Vagina (tissue), 2 donors: ENCODE results near the gene ZCCHC4. TPM values are rescaled to one million over a fixed set of nuclear protein-coding genes. Genes with fewer than 3 reads are reported as not detected.

ENCODE experiments used
- DNase-seq, 2 donors: peaks; one replicate each; pipeline ENCODE4 v3.0.0-alpha.2; 2017; ENCODE audit errors: extremely low spot score in 2 of 2
- H3K27ac ChIP-seq: fragments of 200-600 bp; sonication (generic); one replicate; pipeline ENCODE4 v1.5.1; 2019
- H3K27me3 ChIP-seq: fragments of 200-600 bp; sonication (generic); one replicate; pipeline ENCODE4 v1.5.1; 2019
- H3K36me3 ChIP-seq, 2 donors: fragments of 200-600 bp; sonication (generic); one replicate each; pipeline ENCODE4 v1.5.1; 2017 to 2019
- H3K4me1 ChIP-seq: fragments of 200-600 bp; sonication (generic); one replicate; pipeline ENCODE4 v1.5.1; 2019
- H3K4me3 ChIP-seq, 2 donors: fragments of 200-600 bp; sonication (generic); 1 replicate in 1 of 2; 2 replicates in 1 of 2; pipeline ENCODE4 v1.5.1; 2016 to 2019
- H3K9me3 ChIP-seq: fragments of 200-600 bp; sonication (generic); one replicate; pipeline ENCODE4 v1.5.1; 2019
- POLR2A ChIP-seq, 2 donors: fragments of 450-650 bp; IDR thresholded peaks; one replicate each; pipeline ENCODE4 v1.6.1; 2017; ENCODE audit warnings: antibody characterized with exemption in 2 of 2, mild to moderate bottlenecking in 2 of 2, moderate library complexity in 2 of 2
- POLR2AphosphoS5 ChIP-seq, 2 donors: sonication (generic); formaldehyde crosslinking; IDR thresholded peaks; one replicate each; pipeline ENCODE4 v1.9.0; 2017; ENCODE audit warnings: antibody characterized with exemption in 2 of 2, mild to moderate bottlenecking in 2 of 2, low read depth in 1 of 2; ENCODE audit not compliant: insufficient read depth in 1 of 2
- intact Hi-C: fragments of 100-400 bp; cut with DNase I; formaldehyde crosslinking; loops from one replicate; pipeline ENCODE4 v1.15.1; 2023
- total RNA-seq: library from RNA; depleted of rRNA; stranded (reverse); fragments of >200 nt; gene quantifications from one replicate; pipeline ENCODE4 v1.2.3, GENCODE V29; 2016
- TF ChIP-seq, protein P1 (sequence below), 3 experiments: fragments of 450-650 bp in 2 of 3; fragments of 200-600 bp in 1 of 3; sonication (generic) in 1 of 3; IDR thresholded peaks; one replicate each; pipeline ENCODE4 v1.5.1; 2017 to 2019; ENCODE audit warnings: antibody characterized with exemption in 3 of 3, mild to moderate bottlenecking in 2 of 3, moderate library complexity in 2 of 3

Gene ZCCHC4
- total RNA-seq, 1 donor from 2014 or later, result 14.2 TPM

DNA sequence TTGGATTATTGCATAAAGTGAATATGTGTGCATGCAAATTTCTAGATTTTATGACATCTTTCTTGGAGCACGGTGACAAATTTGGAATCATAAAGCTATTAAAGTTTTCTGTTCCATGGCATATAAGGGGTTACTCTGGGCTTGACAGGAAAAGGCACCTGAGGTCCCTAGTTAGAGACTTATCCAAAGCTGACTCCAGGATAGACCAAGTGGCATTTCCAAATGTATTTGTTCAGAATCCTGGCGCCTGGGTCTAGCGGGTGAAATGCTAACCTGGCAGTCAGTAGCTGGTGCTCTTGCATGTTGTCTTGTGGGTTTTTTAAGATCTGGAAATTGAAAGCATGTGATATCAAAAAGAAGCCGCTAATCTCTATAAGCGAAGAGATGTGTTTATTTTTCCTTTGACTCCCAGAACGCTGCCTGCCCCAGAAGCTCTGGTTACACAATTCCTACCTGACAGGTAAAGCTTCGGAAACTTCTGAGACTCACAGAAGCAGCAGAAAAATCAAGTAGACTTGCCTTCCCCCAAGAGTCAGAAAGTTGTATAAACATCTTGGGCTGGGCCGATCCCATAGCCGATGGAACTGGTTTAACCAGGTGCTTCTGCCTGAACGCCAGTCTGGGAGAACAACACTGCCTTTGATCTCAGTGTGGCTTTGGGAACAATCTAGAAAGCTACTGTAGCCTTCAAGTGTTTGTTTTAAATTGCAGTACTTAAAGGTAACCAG lies 12.9 kb upstream of the ZCCHC4 start:
- no peaks in the 10 kb centered on the region for H3K4me1 ChIP-seq
- H3K36me3 ChIP-seq, result no peaks in the 10 kb centered on the region
- DNase-seq, result no peak
- no peaks in the 10 kb centered on the region for H3K27me3 ChIP-seq
- no peaks in the 10 kb centered on the region for H3K9me3 ChIP-seq
- peak overlapping the region in 1 of 2 donors; percentile 15 for H3K4me3 ChIP-seq
- intact Hi-C loops, result no loop called here
- H3K27ac ChIP-seq, result no peak overlapping the region
- TF ChIP-seq POLR2A (IDR thresholded peaks at IDR 0.05) (no peak), POLR2AphosphoS5 (IDR thresholded peaks at IDR 0.05; ENCODE audit: insufficient read depth in 1 of 2, low read depth in 1 of 2) (peak in 1 of 2 donors; percentile 63)
- TF ChIP-seq, protein P1, sequence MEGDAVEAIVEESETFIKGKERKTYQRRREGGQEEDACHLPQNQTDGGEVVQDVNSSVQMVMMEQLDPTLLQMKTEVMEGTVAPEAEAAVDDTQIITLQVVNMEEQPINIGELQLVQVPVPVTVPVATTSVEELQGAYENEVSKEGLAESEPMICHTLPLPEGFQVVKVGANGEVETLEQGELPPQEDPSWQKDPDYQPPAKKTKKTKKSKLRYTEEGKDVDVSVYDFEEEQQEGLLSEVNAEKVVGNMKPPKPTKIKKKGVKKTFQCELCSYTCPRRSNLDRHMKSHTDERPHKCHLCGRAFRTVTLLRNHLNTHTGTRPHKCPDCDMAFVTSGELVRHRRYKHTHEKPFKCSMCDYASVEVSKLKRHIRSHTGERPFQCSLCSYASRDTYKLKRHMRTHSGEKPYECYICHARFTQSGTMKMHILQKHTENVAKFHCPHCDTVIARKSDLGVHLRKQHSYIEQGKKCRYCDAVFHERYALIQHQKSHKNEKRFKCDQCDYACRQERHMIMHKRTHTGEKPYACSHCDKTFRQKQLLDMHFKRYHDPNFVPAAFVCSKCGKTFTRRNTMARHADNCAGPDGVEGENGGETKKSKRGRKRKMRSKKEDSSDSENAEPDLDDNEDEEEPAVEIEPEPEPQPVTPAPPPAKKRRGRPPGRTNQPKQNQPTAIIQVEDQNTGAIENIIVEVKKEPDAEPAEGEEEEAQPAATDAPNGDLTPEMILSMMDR (IDR thresholded peaks at IDR 0.05), result no peak

DNA sequence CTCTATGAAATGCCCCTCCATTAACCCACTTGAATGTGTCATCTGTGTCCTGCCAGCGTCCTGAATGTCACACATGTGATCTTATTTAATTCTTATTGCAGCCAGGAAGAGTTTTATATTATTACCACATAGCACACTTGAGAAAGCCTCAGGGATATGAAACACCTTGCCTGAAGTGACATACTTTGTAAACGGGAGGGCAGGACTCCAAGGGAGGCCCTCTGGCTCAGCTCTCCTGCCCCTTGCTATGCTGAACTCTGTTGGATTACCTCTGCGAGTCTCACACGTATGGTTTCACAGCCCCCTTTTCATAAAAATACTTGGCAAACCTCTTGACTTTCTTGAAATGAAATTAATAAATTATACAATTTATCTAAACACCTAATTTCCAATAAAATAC lies 11.1 kb upstream of the ZCCHC4 start:
- intact Hi-C loops, result no loop called here
- Histone ChIP-seq H3K9me3 (no peaks in the 10 kb centered on the region), H3K27me3 (no peaks in the 10 kb centered on the region), H3K36me3 (no peaks in the 10 kb centered on the region), H3K27ac (no peak overlapping the region), H3K4me1 (no peaks in the 10 kb centered on the region), H3K4me3 (no peak overlapping the region)
- DNase-seq, result no peak
- TF ChIP-seq, protein P1 (IDR thresholded peaks at IDR 0.05), result no peak
- TF ChIP-seq POLR2A (IDR thresholded peaks at IDR 0.05) (no peak), POLR2AphosphoS5 (IDR thresholded peaks at IDR 0.05; ENCODE audit: insufficient read depth in 1 of 2, low read depth in 1 of 2) (no peak)

DNA sequence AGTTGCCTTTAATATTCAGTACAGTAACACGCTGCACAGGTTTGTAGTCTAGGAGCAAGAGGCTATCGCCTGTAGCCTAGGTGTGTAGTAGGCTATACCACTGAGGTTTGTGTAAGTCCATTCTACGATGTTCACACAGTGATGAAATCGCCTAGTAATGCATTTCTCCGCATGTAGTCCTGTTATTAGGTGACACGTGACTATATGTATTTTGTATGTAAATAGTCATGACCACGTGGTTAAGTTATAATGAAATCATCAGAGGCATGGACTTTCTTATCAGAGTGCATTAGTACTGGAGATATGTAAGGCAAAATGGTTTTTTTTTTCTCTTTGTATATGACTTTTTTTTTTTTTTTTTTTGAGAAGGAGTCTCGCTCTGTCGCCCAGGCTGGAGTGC lies 9.9 kb upstream of the ZCCHC4 start:
- Histone ChIP-seq H3K4me3 (no peak overlapping the region), H3K9me3 (no peaks in the 10 kb centered on the region), H3K36me3 (no peaks in the 10 kb centered on the region), H3K27ac (no peak overlapping the region), H3K27me3 (no peaks in the 10 kb centered on the region), H3K4me1 (no peaks in the 10 kb centered on the region)
- DNase-seq, result no peak
- intact Hi-C loops, result no loop called here
- no peak for TF ChIP-seq POLR2A (IDR thresholded peaks at IDR 0.05)
- TF ChIP-seq, protein P1 (IDR thresholded peaks at IDR 0.05), result no peak
- no peak for TF ChIP-seq POLR2AphosphoS5 (IDR thresholded peaks at IDR 0.05; ENCODE audit: insufficient read depth in 1 of 2, low read depth in 1 of 2)

DNA sequence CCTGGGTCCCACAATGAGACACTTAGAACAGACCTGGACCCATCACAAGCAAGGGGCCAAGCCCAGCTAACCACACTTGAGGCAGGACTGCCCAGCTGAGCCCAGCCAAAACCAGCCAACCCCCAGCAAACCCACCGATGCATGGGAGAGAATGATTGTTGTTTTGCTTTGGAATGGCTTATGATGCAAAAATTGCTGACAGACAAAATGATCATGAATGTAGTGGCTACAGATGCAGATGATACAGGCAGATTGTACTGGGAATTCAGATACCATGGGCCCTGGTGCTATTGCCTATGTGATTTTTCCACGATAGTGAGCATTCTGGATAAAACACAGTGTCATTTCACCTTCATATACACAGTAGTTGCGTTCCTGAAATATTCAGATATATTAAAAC lies 9.0 kb upstream of the ZCCHC4 start:
- intact Hi-C loops, result no loop called here
- H3K27ac ChIP-seq, result no peak overlapping the region
- TF ChIP-seq, protein P1 (IDR thresholded peaks at IDR 0.05), result no peak
- TF ChIP-seq POLR2AphosphoS5 (IDR thresholded peaks at IDR 0.05; ENCODE audit: insufficient read depth in 1 of 2, low read depth in 1 of 2) (no peak), POLR2A (IDR thresholded peaks at IDR 0.05) (no peak)
- H3K4me1 ChIP-seq, result no peaks in the 10 kb centered on the region
- no peak overlapping the region for H3K4me3 ChIP-seq
- H3K36me3 ChIP-seq, result no peaks in the 10 kb centered on the region
- DNase-seq, result no peak
- H3K27me3 ChIP-seq, result no peaks in the 10 kb centered on the region
- H3K9me3 ChIP-seq, result no peaks in the 10 kb centered on the region

DNA sequence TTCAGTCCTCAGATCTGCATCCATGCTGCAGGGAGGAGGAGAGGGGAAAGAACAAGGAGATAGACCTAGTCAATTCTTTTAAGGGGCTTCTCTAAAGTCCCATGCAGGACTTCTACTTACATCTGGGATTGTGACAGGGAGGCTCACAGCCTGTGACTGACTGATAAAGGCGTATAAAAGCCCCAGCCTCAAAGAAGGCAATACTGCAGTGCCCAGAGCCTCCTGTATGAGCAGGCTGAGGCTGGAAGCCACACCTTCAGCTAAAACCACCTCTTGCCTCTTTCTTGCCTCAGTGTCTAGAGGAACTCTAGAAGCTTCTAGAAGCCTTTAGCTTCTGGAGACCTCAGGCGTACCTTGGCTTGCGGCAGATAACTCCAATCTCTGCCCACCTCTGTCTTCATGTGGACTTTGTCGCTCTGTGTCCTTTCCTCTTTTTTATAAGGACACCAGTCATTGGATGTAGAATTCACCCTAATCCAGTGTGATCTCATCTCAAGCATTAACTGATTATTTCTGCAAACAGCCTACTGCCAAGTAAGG lies 6.0 kb upstream of the ZCCHC4 start:
- no peaks in the 10 kb centered on the region for H3K36me3 ChIP-seq
- H3K27me3 ChIP-seq, result no peaks in the 10 kb centered on the region
- no peaks in the 10 kb centered on the region for H3K4me1 ChIP-seq
- no peak overlapping the region for H3K27ac ChIP-seq
- no peaks in the 10 kb centered on the region for H3K9me3 ChIP-seq
- DNase-seq, result no peak
- intact Hi-C loops, result no loop called here
- H3K4me3 ChIP-seq, result no peak overlapping the region
- TF ChIP-seq POLR2AphosphoS5 (IDR thresholded peaks at IDR 0.05; ENCODE audit: insufficient read depth in 1 of 2, low read depth in 1 of 2) (no peak), POLR2A (IDR thresholded peaks at IDR 0.05) (no peak)
- TF ChIP-seq, protein P1 (IDR thresholded peaks at IDR 0.05), result no peak
